VCaP (cell line): ENCODE measurements around the gene LMX1B.

Experiments used
- H3K27ac ChIP-seq: fragments of 450-650 bp; 2 replicates; pipeline ENCODE4 v1.5.1; 2017
- CTCF ChIP-seq: fragments of 450-650 bp; conservative IDR thresholded peaks from 2 replicates; pipeline ENCODE4 v1.5.1; 2017; ENCODE audit warnings: mild to moderate bottlenecking, moderate library complexity

LMX1B gene

GRCh38 chr9:126619361-126620135 lies 5.8 kb downstream of the LMX1B start:
- H3K27ac ChIP-seq: no peak overlapping the region
- no peak for TF ChIP-seq CTCF

DNA sequence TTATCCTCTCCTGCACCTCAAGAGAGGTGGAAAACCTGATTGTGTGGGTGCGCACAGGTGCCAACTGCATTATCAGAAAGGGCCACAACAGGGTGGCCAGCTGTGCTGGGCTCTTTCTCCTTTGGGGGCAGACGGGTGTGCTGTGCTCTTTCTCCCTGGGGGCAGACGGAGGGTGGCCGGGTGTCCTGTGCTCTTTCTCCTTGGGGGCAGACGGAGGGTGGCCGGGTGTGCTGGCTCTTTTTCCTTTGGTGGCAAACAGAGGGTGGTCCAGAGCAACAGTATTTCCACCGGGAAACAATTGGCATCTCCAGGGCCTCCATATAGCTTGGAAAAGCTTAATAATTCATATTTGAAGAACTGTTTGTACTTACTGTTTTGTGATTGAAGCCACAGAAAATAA lies 6.8 kb downstream of the LMX1B start:
- H3K27ac ChIP-seq: no peak overlapping the region
- TF ChIP-seq CTCF: no peak

DNA sequence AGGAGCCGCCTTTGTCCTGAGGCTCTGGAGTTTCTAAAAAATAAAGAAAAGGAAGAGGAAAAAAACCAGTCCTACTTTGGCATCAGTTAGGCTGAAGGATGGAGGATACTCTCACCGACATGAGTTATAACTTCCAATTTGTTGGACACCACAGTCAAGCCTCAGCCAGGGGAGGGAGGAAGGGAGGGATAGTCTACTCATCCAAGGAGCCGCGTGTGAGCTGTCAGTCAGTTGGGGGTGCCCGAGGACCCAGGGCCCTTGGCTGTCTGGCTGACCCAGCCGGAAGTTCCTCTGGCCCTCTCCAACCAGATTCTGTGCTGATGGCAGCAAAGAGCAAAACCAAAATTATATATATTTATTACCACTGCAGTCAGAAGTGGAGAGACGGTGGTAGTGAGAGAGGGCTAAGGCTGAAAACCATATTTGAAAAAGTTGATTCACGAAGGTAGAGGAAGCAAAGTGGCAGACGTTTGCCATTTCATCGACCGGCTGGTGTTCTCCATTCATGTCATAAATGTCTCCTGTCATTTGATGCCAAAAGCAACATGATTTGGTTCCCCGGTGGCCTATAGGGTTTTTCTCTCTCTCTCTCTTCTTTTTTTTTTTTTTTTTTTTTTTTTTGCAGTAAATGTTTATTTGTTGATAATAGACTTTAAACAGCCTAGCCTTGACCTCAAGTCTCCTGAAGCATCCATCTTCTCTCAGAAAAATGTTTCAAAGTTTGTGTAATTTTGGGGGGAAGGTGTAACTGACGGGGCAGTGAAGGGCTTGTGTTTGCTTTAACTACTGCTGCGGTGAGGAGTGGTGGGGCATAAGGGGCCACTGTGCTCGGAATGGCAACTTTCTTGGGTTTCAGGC lies 7.6 kb downstream of the LMX1B start:
- no peak for TF ChIP-seq CTCF
- H3K27ac ChIP-seq: no peak overlapping the region

GRCh38 chr9:126621919-126622735 lies 8.4 kb downstream of the LMX1B start:
- H3K27ac ChIP-seq: no peak overlapping the region
- no peak for TF ChIP-seq CTCF

- H3K27ac ChIP-seq: no peak overlapping the region
- no peak for TF ChIP-seq CTCF
These were observed 9.6 kb downstream of the LMX1B start for GRCh38 chr9:126623314-126623666.

- no peak for TF ChIP-seq CTCF
- no peak overlapping the region for H3K27ac ChIP-seq
These were observed 10.1 kb downstream of the LMX1B start for GRCh38 chr9:126623667-126624478.
